Tibial artery (tissue), 4 donors: ENCODE results near the gene KRTAP22-2.

Source experiments
- DNase-seq, 2 donors: peaks; one replicate each; pipeline ENCODE4 v3.0.0-alpha.2; 2019
- H3K27ac ChIP-seq, 2 donors: fragments of 200-600 bp; sonication (generic) in 1 of 2; 1 replicate in 1 of 2; 2 replicates in 1 of 2; pipeline ENCODE4 v1.5.1; 2018 to 2019; ENCODE audit warnings: mild to moderate bottlenecking in 1 of 2
- H3K27me3 ChIP-seq, 2 donors: fragments of 200-600 bp; sonication (generic) in 1 of 2; one replicate each; pipeline versions ENCODE4 v1.5.1 to v1.6.0; 2016 to 2019
- H3K36me3 ChIP-seq, 3 donors: fragments of 200-600 bp; sonication (generic) in 2 of 3; one replicate each; pipeline ENCODE4 v1.5.1; 2016 to 2019; ENCODE audit warnings: mild to moderate bottlenecking in 2 of 3
- H3K4me1 ChIP-seq, 4 donors: fragments of 200-600 bp; sonication (generic) in 2 of 4; 1 replicate in 3 of 4; 2 replicates in 1 of 4; pipeline ENCODE4 v1.5.1; 2016 to 2019
- H3K4me3 ChIP-seq, 2 donors: fragments of 200-600 bp; sonication (generic) in 1 of 2; 1 replicate in 1 of 2; 2 replicates in 1 of 2; pipeline ENCODE4 v1.5.1; 2018 to 2019; ENCODE audit warnings: mild to moderate bottlenecking in 2 of 2
- H3K9me3 ChIP-seq, 3 donors: fragments of 200-600 bp; sonication (generic) in 1 of 3; one replicate each; pipeline ENCODE4 v1.5.1; 2016 to 2019
- intact Hi-C: fragments of 100-400 bp; cut with DNase I; formaldehyde crosslinking; loops from one replicate; pipeline ENCODE4 v1.15.0; 2023; ENCODE audit warnings: low total_unique reads
- TF ChIP-seq, protein P1 (sequence below), 2 experiments: fragments of 200-600 bp in 1 of 2; fragments of 450-650 bp in 1 of 2; IDR thresholded peaks; one replicate each; pipeline ENCODE4 v1.5.1; 2017 to 2019; ENCODE audit warnings: antibody characterized with exemption in 2 of 2, mild to moderate bottlenecking in 1 of 2, moderate library complexity in 1 of 2

KRTAP22-2 gene

DNA sequence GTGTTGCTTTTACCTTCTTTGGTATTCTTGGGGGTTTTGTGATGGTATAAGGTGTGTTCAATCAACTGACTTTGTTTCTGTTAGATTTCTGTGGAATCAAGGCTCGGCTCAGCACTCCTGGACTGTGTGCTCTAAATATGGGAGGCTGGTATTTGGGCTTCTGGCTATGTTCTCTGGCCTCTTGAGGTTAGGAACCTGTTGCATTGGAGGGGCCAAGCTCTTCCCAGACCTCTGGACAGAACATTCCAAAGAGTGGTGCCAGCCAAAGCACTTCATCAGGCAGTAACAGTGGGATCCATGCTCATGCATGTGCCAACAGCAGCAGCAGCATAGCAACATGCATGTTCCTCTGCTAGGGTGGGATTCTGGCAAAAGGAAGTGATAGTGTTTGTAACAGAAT lies 37.4 kb downstream of the KRTAP22-2 start:
- Histone ChIP-seq H3K36me3 (no peaks in the 10 kb centered on the region), H3K9me3 (no peaks in the 10 kb centered on the region), H3K27ac (no peak overlapping the region), H3K4me1 (no peaks in the 10 kb centered on the region), H3K4me3 (no peak overlapping the region), H3K27me3 (no peaks in the 10 kb centered on the region)
- TF ChIP-seq, protein P1, sequence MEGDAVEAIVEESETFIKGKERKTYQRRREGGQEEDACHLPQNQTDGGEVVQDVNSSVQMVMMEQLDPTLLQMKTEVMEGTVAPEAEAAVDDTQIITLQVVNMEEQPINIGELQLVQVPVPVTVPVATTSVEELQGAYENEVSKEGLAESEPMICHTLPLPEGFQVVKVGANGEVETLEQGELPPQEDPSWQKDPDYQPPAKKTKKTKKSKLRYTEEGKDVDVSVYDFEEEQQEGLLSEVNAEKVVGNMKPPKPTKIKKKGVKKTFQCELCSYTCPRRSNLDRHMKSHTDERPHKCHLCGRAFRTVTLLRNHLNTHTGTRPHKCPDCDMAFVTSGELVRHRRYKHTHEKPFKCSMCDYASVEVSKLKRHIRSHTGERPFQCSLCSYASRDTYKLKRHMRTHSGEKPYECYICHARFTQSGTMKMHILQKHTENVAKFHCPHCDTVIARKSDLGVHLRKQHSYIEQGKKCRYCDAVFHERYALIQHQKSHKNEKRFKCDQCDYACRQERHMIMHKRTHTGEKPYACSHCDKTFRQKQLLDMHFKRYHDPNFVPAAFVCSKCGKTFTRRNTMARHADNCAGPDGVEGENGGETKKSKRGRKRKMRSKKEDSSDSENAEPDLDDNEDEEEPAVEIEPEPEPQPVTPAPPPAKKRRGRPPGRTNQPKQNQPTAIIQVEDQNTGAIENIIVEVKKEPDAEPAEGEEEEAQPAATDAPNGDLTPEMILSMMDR (IDR thresholded peaks at IDR 0.05): no peak
- intact Hi-C loops: no loop called here
- no peak for DNase-seq

DNA sequence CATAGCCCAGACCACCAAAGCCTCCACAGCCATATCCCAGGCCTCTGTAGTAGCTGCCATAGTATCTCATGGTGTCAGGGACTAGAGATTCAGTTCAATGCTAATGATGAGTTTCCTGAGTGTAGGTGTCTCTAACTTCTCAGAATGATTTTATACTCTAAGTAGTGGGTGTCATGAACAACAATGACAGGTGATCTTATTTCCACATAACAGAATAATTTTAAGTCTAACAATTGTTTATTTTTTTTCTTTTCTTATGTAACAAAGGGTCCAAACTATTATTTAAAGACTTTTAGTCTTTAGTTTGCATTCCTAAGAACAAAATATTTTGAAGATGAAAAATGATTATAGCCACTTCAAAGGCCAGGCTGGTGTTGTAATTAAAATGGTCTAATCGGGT lies 48.4 kb downstream of the KRTAP22-2 start, which contains the start of gene KRTAP19-6:
KRTAP19-6 (minus strand) TSS at position 101 of the 400 bp plus-strand sequence; CDS start at position 70, 31 bp downstream.
- H3K9me3 ChIP-seq: no peaks in the 10 kb centered on the region
- no peak within 1 kb of the TSS for H3K4me3 ChIP-seq
- H3K27ac ChIP-seq: no peak within 1 kb of the TSS
- H3K36me3 ChIP-seq: no peaks in the 10 kb centered on the region
- no peaks in the 10 kb centered on the region for H3K27me3 ChIP-seq
- TF ChIP-seq, protein P1 (IDR thresholded peaks at IDR 0.05): no peak
- no peak for DNase-seq
- no peaks in the 10 kb centered on the region for H3K4me1 ChIP-seq
- intact Hi-C loops: no loop called here
